Measurements from ENCODE around the gene SPINK1. TPM values are rescaled to one million over a fixed set of nuclear protein-coding genes. Genes with fewer than 3 reads are reported as not detected.
A peak's percentile ranks its signal among the peaks of the same experiment; 100 is the strongest.

Gene SPINK1
- total RNA-seq, 1 donor from 2014 or later = not detected

DNA sequence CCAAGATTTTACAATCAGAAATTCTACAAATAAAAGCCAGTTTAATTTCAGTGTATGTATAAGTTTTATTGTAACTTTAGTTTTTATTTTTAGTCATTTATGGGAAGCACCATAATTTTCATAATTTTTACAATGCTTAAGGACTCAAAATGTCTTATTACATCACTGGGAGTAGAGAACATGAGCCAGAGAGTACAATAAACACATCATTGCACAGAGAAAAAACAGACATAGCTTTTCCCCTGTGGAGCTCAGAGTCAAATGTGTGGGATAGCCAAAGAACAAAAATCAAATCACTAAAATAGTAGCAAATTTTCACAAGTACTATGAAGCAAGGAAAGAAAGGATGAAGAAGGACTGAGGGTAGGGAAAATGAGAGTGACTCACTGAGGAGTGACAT lies 43.4 kb downstream of the SPINK1 start:
- H3K4me1 Mint-ChIP-seq (ENCODE audit: low read depth) = no peaks in the 10 kb centered on the region
- peaks cover 20% of the 10 kb centered on the region for H3K27me3 Mint-ChIP-seq (ENCODE audit: low read depth)
- no peak for DNase-seq (ENCODE audit: low spot score)
- no peak overlapping the region for H3K27ac Mint-ChIP-seq
- intact Hi-C loops (cut with micrococcal nuclease) = no loop called here
- no peak overlapping the region for H3K4me3 Mint-ChIP-seq (ENCODE audit: low read depth)
- H3K9me3 Mint-ChIP-seq = no peaks in the 10 kb centered on the region
- H3K36me3 Mint-ChIP-seq (ENCODE audit: low read depth) = no peaks in the 10 kb centered on the region

- no peak overlapping the region for H3K4me3 Mint-ChIP-seq (ENCODE audit: low read depth)
- H3K36me3 Mint-ChIP-seq (ENCODE audit: low read depth) = no peaks in the 10 kb centered on the region
- no peak overlapping the region for H3K27ac Mint-ChIP-seq
- H3K4me1 Mint-ChIP-seq (ENCODE audit: low read depth) = peaks cover 10% of the 10 kb centered on the region
- H3K9me3 Mint-ChIP-seq = no peaks in the 10 kb centered on the region
- intact Hi-C loops (cut with micrococcal nuclease) = no loop called here
- no peak for DNase-seq (ENCODE audit: low spot score)
- H3K27me3 Mint-ChIP-seq (ENCODE audit: low read depth) = peaks cover 22% of the 10 kb centered on the region
Measured at GRCh38 chr5:147786142-147786541, 45.3 kb downstream of the SPINK1 start.

- intact Hi-C loops (cut with micrococcal nuclease) = no loop called here
- Mint-ChIP-seq H3K27ac (no peak overlapping the region), H3K4me3 (ENCODE audit: low read depth) (no peak overlapping the region), H3K36me3 (ENCODE audit: low read depth) (no peaks in the 10 kb centered on the region), H3K4me1 (ENCODE audit: low read depth) (peaks cover 25% of the 10 kb centered on the region), H3K27me3 (ENCODE audit: low read depth) (peaks cover 22% of the 10 kb centered on the region), H3K9me3 (no peaks in the 10 kb centered on the region)
- DNase-seq (ENCODE audit: low spot score) = no peak
Measured at GRCh38 chr5:147784146-147784987, 47.1 kb downstream of the SPINK1 start.

DNA sequence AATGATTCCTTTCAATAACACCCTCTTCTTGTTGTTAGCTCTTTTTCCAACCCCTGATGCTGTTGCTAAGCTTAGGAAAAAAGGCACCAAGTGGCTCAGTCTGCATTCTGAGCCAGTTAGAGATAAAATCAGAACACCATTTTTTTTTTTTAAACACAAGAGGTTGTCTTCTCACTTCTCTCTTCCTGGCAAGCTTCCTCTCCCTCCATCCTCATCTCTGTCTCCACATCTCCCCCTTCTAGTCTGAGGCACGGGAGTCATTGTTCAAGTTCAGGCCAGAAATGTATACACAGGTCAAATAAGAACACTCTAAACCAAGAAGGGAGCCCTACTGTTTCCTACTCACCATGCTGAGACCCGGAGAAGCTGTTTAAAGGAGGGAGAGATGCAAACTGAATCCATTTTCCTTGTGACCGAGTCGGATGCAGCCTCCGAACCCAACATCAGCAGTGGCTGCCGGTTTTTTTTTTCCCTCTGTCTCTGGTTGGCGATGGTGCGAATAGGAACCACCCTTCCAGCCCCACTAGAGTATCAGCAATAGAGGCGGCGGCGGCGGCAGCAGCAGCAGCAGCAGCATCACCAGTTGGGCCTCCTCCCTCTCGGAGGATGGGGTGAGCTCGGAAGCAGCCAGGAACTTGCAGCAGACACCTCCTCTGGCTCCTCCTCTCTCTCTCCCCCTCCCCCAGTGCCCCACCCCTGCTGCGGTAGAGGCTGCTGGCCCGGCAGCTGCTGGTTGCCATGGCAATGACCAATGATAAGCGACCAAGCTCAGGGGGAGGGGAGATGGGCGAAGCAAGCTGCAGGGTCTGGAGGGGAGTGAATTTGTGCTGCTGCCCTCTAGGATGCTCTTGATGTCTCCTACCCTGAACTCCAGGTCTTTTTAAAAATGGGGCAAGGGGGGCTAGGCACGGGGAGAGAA lies 49.1 kb downstream of the SPINK1 start, which contains the start of gene JAKMIP2:
JAKMIP2 (minus strand) TSS at position 619 of the 919 bp plus-strand sequence. CDS start 110,922 bp downstream, outside the sequence.
- Mint-ChIP-seq H3K27me3 (ENCODE audit: low read depth) (peaks cover 15% of the 10 kb centered on the region), H3K36me3 (ENCODE audit: low read depth) (peaks cover 3% of the 10 kb centered on the region), H3K27ac (peak within 1 kb of the TSS; percentile 92), H3K9me3 (no peaks in the 10 kb centered on the region), H3K4me3 (ENCODE audit: low read depth) (peak within 1 kb of the TSS; percentile 93), H3K4me1 (ENCODE audit: low read depth) (peaks cover 25% of the 10 kb centered on the region)
- peak; percentile 90 for DNase-seq (ENCODE audit: low spot score)
- intact Hi-C loops (cut with micrococcal nuclease) = loop anchor here (1.0 kb wide), 1 partner anchor 40 kb away; no protein-coding TSS in a partner anchor

DNA sequence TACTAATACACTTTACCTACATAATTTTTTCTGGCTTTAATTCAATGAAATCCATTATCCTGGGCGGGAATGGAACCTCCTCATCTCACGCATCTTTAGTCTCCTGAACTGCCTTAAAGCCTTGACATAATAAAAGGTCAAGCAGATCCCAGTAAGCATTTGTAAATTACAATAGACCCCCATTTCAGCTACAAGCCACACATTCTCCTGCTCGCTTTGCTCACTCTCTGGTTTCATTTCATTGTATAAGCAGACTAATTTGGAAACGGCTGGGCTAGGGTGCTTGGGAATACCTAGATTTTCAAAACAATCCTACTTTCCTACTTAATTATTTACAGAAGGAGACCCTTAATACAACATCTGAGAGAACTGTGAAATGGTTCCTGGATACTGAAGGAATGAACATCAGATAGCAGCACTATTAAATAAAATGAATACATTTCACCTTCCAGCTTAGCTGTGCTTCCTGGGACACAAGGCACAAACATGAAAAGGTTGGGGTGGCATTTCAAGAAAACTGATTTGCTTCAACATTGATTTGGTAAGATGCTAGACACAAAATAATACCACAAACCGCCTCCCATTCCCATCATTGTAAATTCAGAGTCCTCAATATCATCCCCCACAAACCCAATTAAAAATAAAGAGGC lies 50.4 kb downstream of the SPINK1 start:
- no peak for DNase-seq (ENCODE audit: low spot score)
- intact Hi-C loops (cut with micrococcal nuclease) = no loop called here
- Mint-ChIP-seq H3K27ac (peak overlapping the region; percentile 19), H3K9me3 (peaks cover 9% of the 10 kb centered on the region), H3K4me1 (ENCODE audit: low read depth) (peaks cover 25% of the 10 kb centered on the region), H3K27me3 (ENCODE audit: low read depth) (peaks cover 9% of the 10 kb centered on the region), H3K36me3 (ENCODE audit: low read depth) (peaks cover 14% of the 10 kb centered on the region), H3K4me3 (ENCODE audit: low read depth) (peak overlapping the region; percentile 62)

DNA sequence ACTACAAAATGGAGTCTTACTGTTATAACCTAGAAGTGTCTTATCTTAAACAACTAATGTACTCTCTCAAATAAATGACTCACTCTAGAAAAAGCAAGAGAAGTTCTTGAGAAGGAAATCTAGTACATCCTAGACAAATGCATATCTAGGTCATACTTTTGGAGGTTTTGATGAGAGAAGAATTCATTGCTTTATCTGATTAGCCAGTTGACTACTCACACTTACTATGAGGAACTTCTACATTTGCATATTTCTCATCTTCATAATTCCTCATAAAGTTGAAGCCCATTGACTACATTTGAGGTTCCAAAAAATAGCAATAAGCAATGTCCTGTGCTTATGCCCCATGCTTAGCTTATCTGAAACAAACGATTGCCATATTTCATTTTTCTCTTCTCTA lies 51.8 kb downstream of the SPINK1 start:
- H3K4me3 Mint-ChIP-seq (ENCODE audit: low read depth) = no peak overlapping the region
- peaks cover 4% of the 10 kb centered on the region for H3K27me3 Mint-ChIP-seq (ENCODE audit: low read depth)
- H3K27ac Mint-ChIP-seq = no peak overlapping the region
- intact Hi-C loops (cut with micrococcal nuclease) = no loop called here
- H3K36me3 Mint-ChIP-seq (ENCODE audit: low read depth) = peaks cover 19% of the 10 kb centered on the region
- H3K4me1 Mint-ChIP-seq (ENCODE audit: low read depth) = peaks cover 25% of the 10 kb centered on the region
- H3K9me3 Mint-ChIP-seq = peaks cover 14% of the 10 kb centered on the region
- no peak for DNase-seq (ENCODE audit: low spot score)

DNA sequence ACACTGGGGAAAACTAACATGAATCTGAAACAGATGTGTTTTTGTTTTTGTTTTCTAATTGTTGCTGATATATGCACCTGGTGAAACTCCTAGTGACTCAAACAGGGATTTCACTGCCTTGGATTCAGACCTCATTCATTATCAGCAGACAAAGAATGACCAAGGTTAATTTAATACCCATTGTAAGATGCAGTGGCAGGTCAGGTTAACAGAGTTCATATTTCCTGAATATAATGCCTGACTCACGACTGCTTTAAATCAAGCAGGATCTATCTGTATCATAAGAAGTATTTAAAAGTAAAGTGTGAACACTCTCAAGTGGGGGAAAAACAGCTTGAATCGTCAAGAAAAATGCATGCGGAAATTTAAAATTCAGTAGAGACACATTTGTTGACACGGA lies 54.5 kb downstream of the SPINK1 start:
- Mint-ChIP-seq H3K4me1 (ENCODE audit: low read depth) (peaks cover 21% of the 10 kb centered on the region), H3K27me3 (ENCODE audit: low read depth) (no peaks in the 10 kb centered on the region), H3K36me3 (ENCODE audit: low read depth) (peaks cover 19% of the 10 kb centered on the region), H3K4me3 (ENCODE audit: low read depth) (no peak overlapping the region), H3K9me3 (peaks cover 14% of the 10 kb centered on the region), H3K27ac (no peak overlapping the region)
- intact Hi-C loops (cut with micrococcal nuclease) = no loop called here
- DNase-seq (ENCODE audit: low spot score) = no peak

Other genes starting within 250 kb of the SPINK1 start
- 4.1 and 4.9 TPM in 2 replicates for gene JAKMIP2, start 48.9 kb downstream of the SPINK1 start, total RNA-seq
- not detected in 2 replicates for gene SCGB3A2, start 47.0 kb upstream of the SPINK1 start, total RNA-seq
- gene C5orf46, start 74.9 kb upstream of the SPINK1 start, total RNA-seq = not detected in 2 replicates
- gene SPINK5, start 232.3 kb upstream of the SPINK1 start, total RNA-seq = not detected in 2 replicates

Data from activated T-helper 2 cell treated with anti-CD3 and anti-CD28 coated beads, Interferon-gamma antibody, Interleukin-2, Interleukin-4, amounts not matched to agents 10 μg/mL and 5 μg/mL and 100 μg/mL, durations not matched to agents 14 hours and 24 hours and 36 hours (primary cell).